ENCODE measurements around the gene HNRNPA1L2. TPM values are rescaled to one million over a fixed set of nuclear protein-coding genes. Genes with fewer than 3 reads are reported as not detected.
A peak's percentile ranks its signal among the peaks of the same experiment; 100 is the strongest.

HNRNPA1L2 gene
- total RNA-seq, 1 donor from 2014 or later, result 11.6 TPM

DNA sequence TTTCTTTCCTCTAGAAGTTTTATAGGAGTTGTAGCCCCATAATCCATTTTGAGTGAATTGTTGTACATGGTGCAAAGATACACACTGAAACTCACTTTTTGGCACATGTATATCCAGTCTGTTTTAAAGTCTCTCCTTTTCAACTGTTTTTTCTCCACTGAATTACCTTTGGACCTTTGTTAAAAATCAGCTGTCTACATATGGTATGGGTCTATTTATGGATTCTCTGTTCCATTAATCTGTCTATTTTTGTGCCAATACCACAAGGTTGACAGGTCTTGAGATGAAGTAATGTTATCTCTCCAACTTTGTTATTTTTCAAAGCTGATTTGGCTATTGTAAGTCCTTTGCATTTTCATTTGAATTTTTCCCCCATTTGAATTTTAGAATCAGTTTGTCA, 4.7 kb downstream of the HNRNPA1L2 start:
- DNase-seq (ENCODE audit: extremely low spot score, unreplicated experiment), result no peak
- TF ChIP-seq CTCF (conservative IDR thresholded peaks at IDR 0.05), result no peak
- Mint-ChIP-seq H3K4me3 (no peak overlapping the region), H3K36me3 (peaks cover 22% of the 10 kb centered on the region), H3K4me1 (ENCODE audit: unreplicated experiment) (peaks cover 14% of the 10 kb centered on the region), H3K27me3 (no peaks in the 10 kb centered on the region), H3K27ac (no peak overlapping the region), H3K9me3 (no peaks in the 10 kb centered on the region)

DNA sequence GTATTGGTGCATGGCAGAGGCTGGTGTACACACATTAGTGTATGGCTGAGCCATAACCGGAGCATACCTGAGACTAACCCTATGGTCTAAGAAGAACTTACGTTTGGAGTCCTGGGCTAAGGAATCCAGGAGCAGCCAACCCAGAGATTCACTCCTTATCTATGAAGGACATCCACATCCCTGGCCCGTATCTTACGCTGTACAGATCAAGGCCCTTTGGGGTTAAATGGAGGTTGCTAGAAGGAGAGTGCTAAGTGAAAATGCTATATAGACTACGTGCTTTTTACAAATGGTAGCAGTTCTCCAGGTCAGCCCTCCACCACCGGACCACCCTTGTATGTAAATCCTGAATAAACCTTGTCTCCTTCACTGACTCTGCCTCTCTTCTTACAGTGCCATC, 8.5 kb downstream of the HNRNPA1L2 start:
- Mint-ChIP-seq H3K9me3 (no peaks in the 10 kb centered on the region), H3K36me3 (peaks cover 14% of the 10 kb centered on the region), H3K27me3 (no peaks in the 10 kb centered on the region), H3K27ac (no peak overlapping the region), H3K4me1 (ENCODE audit: unreplicated experiment) (peaks cover 20% of the 10 kb centered on the region), H3K4me3 (no peak overlapping the region)
- no peak for TF ChIP-seq CTCF (conservative IDR thresholded peaks at IDR 0.05)
- DNase-seq (ENCODE audit: extremely low spot score, unreplicated experiment), result no peak

GRCh38 chr13:52651897-52652195, 9.6 kb downstream of the HNRNPA1L2 start:
- TF ChIP-seq CTCF (conservative IDR thresholded peaks at IDR 0.05), result no peak
- no peaks in the 10 kb centered on the region for H3K27me3 Mint-ChIP-seq
- no peak overlapping the region for H3K4me3 Mint-ChIP-seq
- no peaks in the 10 kb centered on the region for H3K9me3 Mint-ChIP-seq
- DNase-seq (ENCODE audit: extremely low spot score, unreplicated experiment), result no peak
- no peak overlapping the region for H3K27ac Mint-ChIP-seq
- peaks cover 14% of the 10 kb centered on the region for H3K36me3 Mint-ChIP-seq
- peaks cover 20% of the 10 kb centered on the region for H3K4me1 Mint-ChIP-seq (ENCODE audit: unreplicated experiment)

GRCh38 chr13:52652196-52652979, 10.2 kb downstream of the HNRNPA1L2 start, which contains the start of gene SUGT1:
Gene SUGT1, plus strand, starts transcription at chr13:52652836. Its CDS starts 85 bp downstream, at chr13:52652921.
- Mint-ChIP-seq H3K27me3 (no peaks in the 10 kb centered on the region), H3K4me1 (ENCODE audit: unreplicated experiment) (peaks cover 20% of the 10 kb centered on the region), H3K9me3 (no peaks in the 10 kb centered on the region), H3K27ac (no peak within 1 kb of the TSS), H3K4me3 (no peak within 1 kb of the TSS), H3K36me3 (peaks cover 14% of the 10 kb centered on the region)
- peak; percentile 96 for DNase-seq (ENCODE audit: extremely low spot score, unreplicated experiment)
- TF ChIP-seq CTCF (conservative IDR thresholded peaks at IDR 0.05), result peak; percentile 80

GRCh38 chr13:52652980-52653303, 10.7 kb downstream of the HNRNPA1L2 start:
- DNase-seq (ENCODE audit: extremely low spot score, unreplicated experiment), result no peak
- Mint-ChIP-seq H3K27ac (no peak overlapping the region), H3K36me3 (peaks cover 14% of the 10 kb centered on the region), H3K4me3 (no peak overlapping the region), H3K9me3 (no peaks in the 10 kb centered on the region), H3K27me3 (no peaks in the 10 kb centered on the region), H3K4me1 (ENCODE audit: unreplicated experiment) (peaks cover 20% of the 10 kb centered on the region)
- peak; percentile 48 for TF ChIP-seq CTCF (conservative IDR thresholded peaks at IDR 0.05)
